DOHH2 (cell line): ENCODE data around the gene RAB8A.
A peak's percentile ranks its signal among the peaks of the same experiment; 100 is the strongest.

ENCODE experiments used
- H3F3A ChIP-seq: fragments of 200-600 bp; sonication (generic), shearing (Covaris generic); 2 replicates; pipeline ENCODE4 v1.6.0; 2016; ENCODE audit warnings: antibody characterized with exemption, mild to moderate bottlenecking; ENCODE audit not compliant: control insufficient read depth, insufficient read depth
- H3K27ac ChIP-seq: fragments of 200-600 bp; sonication (generic); 2 replicates; pipeline ENCODE4 v1.5.1; 2014; ENCODE audit warnings: low read depth, mild to moderate bottlenecking, low read length, moderate library complexity
- H3K27me3 ChIP-seq: fragments of 200-600 bp; sonication (generic); 2 replicates; pipeline ENCODE4 v1.6.1; 2014; ENCODE audit warnings: mild to moderate bottlenecking, low read length, mixed read lengths; ENCODE audit not compliant: control insufficient read depth
- H3K36me3 ChIP-seq: fragments of 200-600 bp; sonication (generic); 2 replicates; pipeline ENCODE4 v1.6.1; 2014; ENCODE audit warnings: mild to moderate bottlenecking, low read length, moderate library complexity, mixed read lengths; ENCODE audit not compliant: control insufficient read depth
- H3K4me1 ChIP-seq: fragments of 200-600 bp; sonication (generic); 2 replicates; pipeline ENCODE4 v1.6.1; 2014; ENCODE audit warnings: mild to moderate bottlenecking, low read length, mixed read lengths; ENCODE audit not compliant: control insufficient read depth
- H3K4me2 ChIP-seq: fragments of 200-600 bp; sonication (generic); 2 replicates; pipeline ENCODE4 v1.6.0; 2014; ENCODE audit warnings: mild to moderate bottlenecking, low read length, moderate library complexity
- H3K4me3 ChIP-seq: fragments of 200-600 bp; sonication (generic); 2 replicates; pipeline ENCODE4 v1.5.1; 2014; ENCODE audit warnings: mild to moderate bottlenecking, low read length, mixed read lengths
- H3K79me2 ChIP-seq: fragments of 200-600 bp; sonication (generic); 2 replicates; pipeline ENCODE4 v1.6.1; 2014; ENCODE audit warnings: mild to moderate bottlenecking, low read length, mixed read lengths; ENCODE audit not compliant: control insufficient read depth
- H3K9me2 ChIP-seq: fragments of 200-600 bp; sonication (generic); replicated peaks from 2 replicates; pipeline ENCODE4 v1.6.1; 2014; ENCODE audit warnings: mild to moderate bottlenecking, low read length, mixed read lengths; ENCODE audit not compliant: control insufficient read depth
- H3K9me3 ChIP-seq: fragments of 200-600 bp; sonication (generic); 2 replicates; pipeline ENCODE4 v1.6.1; 2014; ENCODE audit warnings: antibody characterized with exemption, low read length, mixed read lengths; ENCODE audit not compliant: control insufficient read depth, insufficient read depth
- H4K20me1 ChIP-seq: fragments of 200-600 bp; sonication (generic); 2 replicates; pipeline ENCODE4 v1.6.0; 2014; ENCODE audit warnings: low read depth, mild to moderate bottlenecking, antibody characterized with exemption, low read length, moderate library complexity; ENCODE audit not compliant: control insufficient read depth, insufficient read depth
- EZH2phosphoT487 ChIP-seq: fragments of 200-600 bp; sonication (generic); IDR thresholded peaks from 2 replicates; pipeline ENCODE4 v1.6.1; 2017; ENCODE audit warnings: borderline replicate concordance, mild to moderate bottlenecking, antibody characterized with exemption, low read length, moderate library complexity, mixed read lengths
- TF ChIP-seq, protein P1 (sequence below): fragments of 200-600 bp; sonication (generic); IDR thresholded peaks from one replicate; pipeline ENCODE4 v1.5.1; 2014; ENCODE audit warnings: antibody characterized with exemption, mild to moderate bottlenecking, low read depth, low read length; ENCODE audit not compliant: poor library complexity, severe bottlenecking

Gene RAB8A

GRCh38 chr19:16068696-16069259, 42.9 kb upstream of the RAB8A start:
- no peaks in the 10 kb centered on the region for H3K9me3 ChIP-seq
- H4K20me1 ChIP-seq = no peaks in the 10 kb centered on the region
- peaks cover 35% of the 10 kb centered on the region for H3K4me1 ChIP-seq
- H3K79me2 ChIP-seq = no peaks in the 10 kb centered on the region
- H3K4me3 ChIP-seq = no peak overlapping the region
- no peak overlapping the region for H3K4me2 ChIP-seq
- no peak overlapping the region for H3K27ac ChIP-seq
- no peaks in the 10 kb centered on the region for H3K9me2 ChIP-seq
- H3K36me3 ChIP-seq = no peaks in the 10 kb centered on the region
- no peak for TF ChIP-seq EZH2phosphoT487
- TF ChIP-seq, protein P1, sequence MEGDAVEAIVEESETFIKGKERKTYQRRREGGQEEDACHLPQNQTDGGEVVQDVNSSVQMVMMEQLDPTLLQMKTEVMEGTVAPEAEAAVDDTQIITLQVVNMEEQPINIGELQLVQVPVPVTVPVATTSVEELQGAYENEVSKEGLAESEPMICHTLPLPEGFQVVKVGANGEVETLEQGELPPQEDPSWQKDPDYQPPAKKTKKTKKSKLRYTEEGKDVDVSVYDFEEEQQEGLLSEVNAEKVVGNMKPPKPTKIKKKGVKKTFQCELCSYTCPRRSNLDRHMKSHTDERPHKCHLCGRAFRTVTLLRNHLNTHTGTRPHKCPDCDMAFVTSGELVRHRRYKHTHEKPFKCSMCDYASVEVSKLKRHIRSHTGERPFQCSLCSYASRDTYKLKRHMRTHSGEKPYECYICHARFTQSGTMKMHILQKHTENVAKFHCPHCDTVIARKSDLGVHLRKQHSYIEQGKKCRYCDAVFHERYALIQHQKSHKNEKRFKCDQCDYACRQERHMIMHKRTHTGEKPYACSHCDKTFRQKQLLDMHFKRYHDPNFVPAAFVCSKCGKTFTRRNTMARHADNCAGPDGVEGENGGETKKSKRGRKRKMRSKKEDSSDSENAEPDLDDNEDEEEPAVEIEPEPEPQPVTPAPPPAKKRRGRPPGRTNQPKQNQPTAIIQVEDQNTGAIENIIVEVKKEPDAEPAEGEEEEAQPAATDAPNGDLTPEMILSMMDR = no peak
- peaks cover 7% of the 10 kb centered on the region for H3F3A ChIP-seq
- no peaks in the 10 kb centered on the region for H3K27me3 ChIP-seq

DNA sequence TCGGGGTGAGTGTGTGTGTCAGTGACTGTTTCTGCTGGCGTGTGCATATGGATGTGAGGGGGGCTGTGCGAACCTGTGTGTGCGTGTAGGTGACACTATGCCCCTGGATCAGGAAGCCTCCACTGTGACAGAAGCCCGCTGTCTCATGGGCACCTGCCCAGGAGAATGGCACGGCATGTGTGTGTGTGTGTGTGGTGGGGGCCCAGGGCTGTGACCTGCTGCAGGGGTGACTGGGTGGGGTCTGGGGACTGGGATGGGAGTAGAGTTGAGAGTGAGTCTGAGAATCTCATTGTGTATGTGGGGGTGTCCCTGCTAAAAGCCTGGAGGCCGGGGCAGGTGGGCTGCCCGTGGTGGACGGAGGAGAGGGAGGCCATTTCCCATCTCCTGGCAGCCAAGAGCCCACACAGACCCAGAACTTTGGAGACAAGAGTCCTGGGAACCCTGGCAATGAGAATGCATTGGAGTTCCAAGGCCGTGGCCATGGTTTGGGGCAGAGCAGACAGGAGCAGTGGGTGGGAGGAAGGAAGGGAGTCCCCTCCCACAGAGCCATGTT, 41.8 kb upstream of the RAB8A start:
- TF ChIP-seq, protein P1 = no peak
- Histone ChIP-seq H4K20me1 (no peaks in the 10 kb centered on the region), H3F3A (peaks cover 15% of the 10 kb centered on the region), H3K4me3 (peak overlapping the region; percentile 64), H3K9me2 (no peaks in the 10 kb centered on the region), H3K9me3 (no peaks in the 10 kb centered on the region), H3K4me2 (peak overlapping the region; percentile 73), H3K4me1 (peaks cover 44% of the 10 kb centered on the region), H3K36me3 (no peaks in the 10 kb centered on the region), H3K27ac (peak overlapping the region; percentile 76), H3K79me2 (no peaks in the 10 kb centered on the region), H3K27me3 (no peaks in the 10 kb centered on the region)

- no peaks in the 10 kb centered on the region for H4K20me1 ChIP-seq
- H3K4me1 ChIP-seq = peaks cover 50% of the 10 kb centered on the region
- no peaks in the 10 kb centered on the region for H3K27me3 ChIP-seq
- H3F3A ChIP-seq = peaks cover 20% of the 10 kb centered on the region
- peak overlapping the region; percentile 76 for H3K27ac ChIP-seq
- H3K36me3 ChIP-seq = no peaks in the 10 kb centered on the region
- H3K9me2 ChIP-seq = no peaks in the 10 kb centered on the region
- H3K4me3 ChIP-seq = peak overlapping the region; percentile 64
- TF ChIP-seq EZH2phosphoT487 = no peak
- TF ChIP-seq, protein P1 = peak; percentile 34
- H3K79me2 ChIP-seq = peaks cover 3% of the 10 kb centered on the region
- peak overlapping the region; percentile 73 for H3K4me2 ChIP-seq
- H3K9me3 ChIP-seq = no peaks in the 10 kb centered on the region
Observed at GRCh38 chr19:16070366-16070990, 41.2 kb upstream of the RAB8A start.
